ENCODE data around the gene ISX.

Gene ISX

GRCh38 chr22:35104491-35104890, 38.5 kb downstream of the ISX start:
- WGBS (ENCODE audit: insufficient coverage, insufficient read length) = no CpG with 5 or more reads among the region's 11 CpGs
- Histone ChIP-seq H3K27me3 (ENCODE audit: control insufficient read depth, insufficient read depth, low read length) (no peaks in the 10 kb centered on the region), H3K4me1 (ENCODE audit: control insufficient read depth, insufficient read depth, low read length) (no peaks in the 10 kb centered on the region), H3K36me3 (ENCODE audit: control insufficient read depth, insufficient read depth, low read length) (no peaks in the 10 kb centered on the region), H3K4me3 (ENCODE audit: low read length) (no peak overlapping the region), H3K9me3 (ENCODE audit: control insufficient read depth, insufficient read depth, low read length) (no peaks in the 10 kb centered on the region), H3K27ac (ENCODE audit: low read length) (no peak overlapping the region)
- no peak for DNase-seq (ENCODE audit: low read depth, low spot score)

GRCh38 chr22:35109616-35110015, 43.7 kb downstream of the ISX start:
- H3K4me1 ChIP-seq (ENCODE audit: control insufficient read depth, insufficient read depth, low read length) = no peaks in the 10 kb centered on the region
- no peak for DNase-seq (ENCODE audit: low read depth, low spot score)
- H3K4me3 ChIP-seq (ENCODE audit: low read length) = no peak overlapping the region
- no peaks in the 10 kb centered on the region for H3K36me3 ChIP-seq (ENCODE audit: control insufficient read depth, insufficient read depth, low read length)
- H3K27ac ChIP-seq (ENCODE audit: low read length) = no peak overlapping the region
- H3K9me3 ChIP-seq (ENCODE audit: control insufficient read depth, insufficient read depth, low read length) = no peaks in the 10 kb centered on the region
- H3K27me3 ChIP-seq (ENCODE audit: control insufficient read depth, insufficient read depth, low read length) = no peaks in the 10 kb centered on the region
- WGBS (ENCODE audit: insufficient coverage, insufficient read length) = no CpG with 5 or more reads among the region's 4 CpGs

GRCh38 chr22:35111244-35111643, 45.3 kb downstream of the ISX start:
- Histone ChIP-seq H3K27me3 (ENCODE audit: control insufficient read depth, insufficient read depth, low read length) (no peaks in the 10 kb centered on the region), H3K4me3 (ENCODE audit: low read length) (no peak overlapping the region), H3K9me3 (ENCODE audit: control insufficient read depth, insufficient read depth, low read length) (no peaks in the 10 kb centered on the region), H3K36me3 (ENCODE audit: control insufficient read depth, insufficient read depth, low read length) (no peaks in the 10 kb centered on the region), H3K4me1 (ENCODE audit: control insufficient read depth, insufficient read depth, low read length) (no peaks in the 10 kb centered on the region), H3K27ac (ENCODE audit: low read length) (no peak overlapping the region)
- no peak for DNase-seq (ENCODE audit: low read depth, low spot score)
- no CpG with 5 or more reads among the region's 3 CpGs for WGBS (ENCODE audit: insufficient coverage, insufficient read length)

GRCh38 chr22:35113341-35113740, 47.4 kb downstream of the ISX start:
- Histone ChIP-seq H3K36me3 (ENCODE audit: control insufficient read depth, insufficient read depth, low read length) (no peaks in the 10 kb centered on the region), H3K4me1 (ENCODE audit: control insufficient read depth, insufficient read depth, low read length) (no peaks in the 10 kb centered on the region), H3K4me3 (ENCODE audit: low read length) (no peak overlapping the region), H3K9me3 (ENCODE audit: control insufficient read depth, insufficient read depth, low read length) (no peaks in the 10 kb centered on the region), H3K27me3 (ENCODE audit: control insufficient read depth, insufficient read depth, low read length) (no peaks in the 10 kb centered on the region), H3K27ac (ENCODE audit: low read length) (no peak overlapping the region)
- no CpG with 5 or more reads among the region's 10 CpGs for WGBS (ENCODE audit: insufficient coverage, insufficient read length)
- DNase-seq (ENCODE audit: low read depth, low spot score) = no peak

GRCh38 chr22:35114131-35114980, 48.4 kb downstream of the ISX start:
- Histone ChIP-seq H3K4me3 (ENCODE audit: low read length) (no peak overlapping the region), H3K4me1 (ENCODE audit: control insufficient read depth, insufficient read depth, low read length) (no peaks in the 10 kb centered on the region), H3K36me3 (ENCODE audit: control insufficient read depth, insufficient read depth, low read length) (no peaks in the 10 kb centered on the region), H3K27me3 (ENCODE audit: control insufficient read depth, insufficient read depth, low read length) (no peaks in the 10 kb centered on the region), H3K9me3 (ENCODE audit: control insufficient read depth, insufficient read depth, low read length) (no peaks in the 10 kb centered on the region), H3K27ac (ENCODE audit: low read length) (no peak overlapping the region)
- no peak for DNase-seq (ENCODE audit: low read depth, low spot score)
- no CpG with 5 or more reads among the region's 14 CpGs for WGBS (ENCODE audit: insufficient coverage, insufficient read length)

GRCh38 chr22:35115515-35115914, 49.6 kb downstream of the ISX start:
- Histone ChIP-seq H3K4me3 (ENCODE audit: low read length) (no peak overlapping the region), H3K4me1 (ENCODE audit: control insufficient read depth, insufficient read depth, low read length) (no peaks in the 10 kb centered on the region), H3K27ac (ENCODE audit: low read length) (no peak overlapping the region), H3K9me3 (ENCODE audit: control insufficient read depth, insufficient read depth, low read length) (no peaks in the 10 kb centered on the region), H3K27me3 (ENCODE audit: control insufficient read depth, insufficient read depth, low read length) (no peaks in the 10 kb centered on the region), H3K36me3 (ENCODE audit: control insufficient read depth, insufficient read depth, low read length) (no peaks in the 10 kb centered on the region)
- WGBS (ENCODE audit: insufficient coverage, insufficient read length) = no CpG with 5 or more reads among the region's 3 CpGs
- DNase-seq (ENCODE audit: low read depth, low spot score) = no peak

GRCh38 chr22:35116269-35116668, 50.3 kb downstream of the ISX start:
- Histone ChIP-seq H3K27me3 (ENCODE audit: control insufficient read depth, insufficient read depth, low read length) (no peaks in the 10 kb centered on the region), H3K36me3 (ENCODE audit: control insufficient read depth, insufficient read depth, low read length) (no peaks in the 10 kb centered on the region), H3K27ac (ENCODE audit: low read length) (no peak overlapping the region), H3K4me1 (ENCODE audit: control insufficient read depth, insufficient read depth, low read length) (no peaks in the 10 kb centered on the region), H3K4me3 (ENCODE audit: low read length) (no peak overlapping the region), H3K9me3 (ENCODE audit: control insufficient read depth, insufficient read depth, low read length) (no peaks in the 10 kb centered on the region)
- DNase-seq (ENCODE audit: low read depth, low spot score) = no peak
- no CpG with 5 or more reads among the region's 7 CpGs for WGBS (ENCODE audit: insufficient coverage, insufficient read length)

GRCh38 chr22:35116817-35117216, 50.9 kb downstream of the ISX start:
- Histone ChIP-seq H3K27ac (ENCODE audit: low read length) (no peak overlapping the region), H3K27me3 (ENCODE audit: control insufficient read depth, insufficient read depth, low read length) (no peaks in the 10 kb centered on the region), H3K9me3 (ENCODE audit: control insufficient read depth, insufficient read depth, low read length) (no peaks in the 10 kb centered on the region), H3K4me3 (ENCODE audit: low read length) (no peak overlapping the region), H3K36me3 (ENCODE audit: control insufficient read depth, insufficient read depth, low read length) (no peaks in the 10 kb centered on the region), H3K4me1 (ENCODE audit: control insufficient read depth, insufficient read depth, low read length) (no peaks in the 10 kb centered on the region)
- no CpG with 5 or more reads among the region's 9 CpGs for WGBS (ENCODE audit: insufficient coverage, insufficient read length)
- no peak for DNase-seq (ENCODE audit: low read depth, low spot score)

GRCh38 chr22:35119494-35119893, 53.5 kb downstream of the ISX start:
- no peak for DNase-seq (ENCODE audit: low read depth, low spot score)
- H3K27ac ChIP-seq (ENCODE audit: low read length) = no peak overlapping the region
- no peaks in the 10 kb centered on the region for H3K9me3 ChIP-seq (ENCODE audit: control insufficient read depth, insufficient read depth, low read length)
- no peaks in the 10 kb centered on the region for H3K36me3 ChIP-seq (ENCODE audit: control insufficient read depth, insufficient read depth, low read length)
- no peaks in the 10 kb centered on the region for H3K4me1 ChIP-seq (ENCODE audit: control insufficient read depth, insufficient read depth, low read length)
- no peak overlapping the region for H3K4me3 ChIP-seq (ENCODE audit: low read length)
- no peaks in the 10 kb centered on the region for H3K27me3 ChIP-seq (ENCODE audit: control insufficient read depth, insufficient read depth, low read length)

GRCh38 chr22:35124691-35125219, 58.8 kb downstream of the ISX start:
- no peaks in the 10 kb centered on the region for H3K27me3 ChIP-seq (ENCODE audit: control insufficient read depth, insufficient read depth, low read length)
- no peaks in the 10 kb centered on the region for H3K36me3 ChIP-seq (ENCODE audit: control insufficient read depth, insufficient read depth, low read length)
- no peaks in the 10 kb centered on the region for H3K9me3 ChIP-seq (ENCODE audit: control insufficient read depth, insufficient read depth, low read length)
- no peak overlapping the region for H3K4me3 ChIP-seq (ENCODE audit: low read length)
- DNase-seq (ENCODE audit: low read depth, low spot score) = no peak
- no peaks in the 10 kb centered on the region for H3K4me1 ChIP-seq (ENCODE audit: control insufficient read depth, insufficient read depth, low read length)
- WGBS (ENCODE audit: insufficient coverage, insufficient read length) = no CpG with 5 or more reads among the region's 3 CpGs
- H3K27ac ChIP-seq (ENCODE audit: low read length) = no peak overlapping the region

GRCh38 chr22:35126993-35127392, 61.0 kb downstream of the ISX start:
- Histone ChIP-seq H3K4me1 (ENCODE audit: control insufficient read depth, insufficient read depth, low read length) (no peaks in the 10 kb centered on the region), H3K36me3 (ENCODE audit: control insufficient read depth, insufficient read depth, low read length) (no peaks in the 10 kb centered on the region), H3K9me3 (ENCODE audit: control insufficient read depth, insufficient read depth, low read length) (no peaks in the 10 kb centered on the region), H3K4me3 (ENCODE audit: low read length) (no peak overlapping the region), H3K27ac (ENCODE audit: low read length) (no peak overlapping the region), H3K27me3 (ENCODE audit: control insufficient read depth, insufficient read depth, low read length) (no peaks in the 10 kb centered on the region)
- no CpG with 5 or more reads among the region's 8 CpGs for WGBS (ENCODE audit: insufficient coverage, insufficient read length)
- no peak for DNase-seq (ENCODE audit: low read depth, low spot score)
